Measurements from ENCODE around the gene DNAI4. TPM values are rescaled to one million over a fixed set of nuclear protein-coding genes. Genes with fewer than 3 reads are reported as not detected.

Gene DNAI4
- polyA plus RNA-seq, 2 donors = 0.26 to 0.36 TPM

DNA sequence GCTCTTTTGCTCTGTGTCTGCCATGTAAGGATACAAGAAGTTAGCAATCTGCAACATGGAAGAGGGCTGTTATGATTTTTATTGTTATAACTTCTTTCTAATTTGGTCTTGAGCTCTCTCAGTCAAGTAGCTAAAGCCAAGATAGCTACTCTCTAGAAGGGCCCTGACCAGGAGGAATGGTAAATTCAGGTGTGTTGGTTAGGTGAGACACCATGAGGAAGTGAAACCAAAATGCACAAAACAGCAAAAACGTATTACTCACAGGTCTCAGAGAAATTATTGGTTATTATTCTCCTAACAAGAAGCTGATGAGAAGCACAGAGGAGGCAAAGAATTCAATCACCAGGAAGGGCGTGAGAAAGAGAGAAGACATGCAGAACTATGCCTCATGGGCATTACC lies 71.8 kb downstream of the DNAI4 start:
- H3K36me3 ChIP-seq (ENCODE audit: control insufficient read depth in 2 of 2, insufficient read depth in 2 of 2, low read length in 1 of 2) = no peaks in the 10 kb centered on the region
- 87 to 89% methylated on average over 2 of the region's 2 CpGs for WGBS, 2 donors
- H3K27me3 ChIP-seq (ENCODE audit: control insufficient read depth in 1 of 2, insufficient read depth in 2 of 2, low read length in 2 of 2) = no peaks in the 10 kb centered on the region
- no peak overlapping the region for H3K27ac ChIP-seq (ENCODE audit: low read depth in 2 of 2, low read length in 1 of 2)
- H3K4me1 ChIP-seq (ENCODE audit: control insufficient read depth in 2 of 2, insufficient read depth in 2 of 2, low read length in 1 of 2) = no peaks in the 10 kb centered on the region
- H3K9me3 ChIP-seq (ENCODE audit: control insufficient read depth in 2 of 2, insufficient read depth in 1 of 2, low read depth in 1 of 2, low read length in 1 of 2) = no peaks in the 10 kb centered on the region
- no peak overlapping the region for H3K4me3 ChIP-seq (ENCODE audit: low read depth in 1 of 2, low read length in 2 of 2)

DNA sequence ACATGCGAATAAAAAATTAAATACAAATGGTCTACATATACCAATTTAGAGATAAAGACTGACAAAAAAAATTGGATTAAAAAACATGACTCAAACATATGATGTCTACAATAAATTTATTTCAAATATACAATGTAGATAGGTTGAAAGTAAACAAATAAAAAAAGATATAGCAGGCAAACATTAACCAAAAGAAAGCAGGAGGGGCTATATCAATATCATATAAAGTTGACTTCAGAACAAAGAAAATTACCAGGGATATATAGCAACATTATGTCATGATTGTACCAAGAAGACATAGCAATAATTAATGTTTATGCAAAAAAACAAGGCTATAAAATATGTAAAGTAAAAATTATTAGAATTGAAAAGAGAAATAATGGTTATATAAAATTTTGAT lies 73.7 kb downstream of the DNAI4 start:
- WGBS, 2 donors = 95 to 98% methylated on average over 1 of the region's 1 CpG
- no peaks in the 10 kb centered on the region for H3K27me3 ChIP-seq (ENCODE audit: control insufficient read depth in 1 of 2, insufficient read depth in 2 of 2, low read length in 2 of 2)

DNA sequence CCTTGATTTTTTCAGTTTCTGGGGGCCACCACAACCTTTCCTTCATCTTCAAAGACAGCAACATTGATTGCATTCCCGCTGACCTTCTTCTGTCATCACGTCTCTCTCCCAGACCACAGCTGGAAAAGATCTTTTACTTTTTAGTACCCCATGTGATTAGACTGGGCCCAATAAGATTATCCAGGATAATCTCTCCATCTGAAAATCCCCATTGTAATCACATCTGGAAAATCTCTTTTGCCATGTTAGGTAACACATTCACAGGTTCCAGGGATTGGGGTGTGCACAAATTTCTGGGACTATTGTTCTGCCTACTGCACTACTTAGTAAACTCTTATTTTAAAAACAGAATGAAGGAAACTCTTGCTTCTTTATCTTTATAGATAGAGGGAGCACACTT lies 76.5 kb downstream of the DNAI4 start:
- no peak overlapping the region for H3K27ac ChIP-seq (ENCODE audit: low read depth in 2 of 2, low read length in 1 of 2)
- WGBS, 2 donors = 78 to 87% methylated on average over 2 of the region's 2 CpGs
- no peaks in the 10 kb centered on the region for H3K9me3 ChIP-seq (ENCODE audit: control insufficient read depth in 2 of 2, insufficient read depth in 1 of 2, low read depth in 1 of 2, low read length in 1 of 2)
- H3K4me1 ChIP-seq (ENCODE audit: control insufficient read depth in 2 of 2, insufficient read depth in 2 of 2, low read length in 1 of 2) = no peaks in the 10 kb centered on the region
- no peak overlapping the region for H3K4me3 ChIP-seq (ENCODE audit: low read depth in 1 of 2, low read length in 2 of 2)
- H3K36me3 ChIP-seq (ENCODE audit: control insufficient read depth in 2 of 2, insufficient read depth in 2 of 2, low read length in 1 of 2) = no peaks in the 10 kb centered on the region
- H3K27me3 ChIP-seq (ENCODE audit: control insufficient read depth in 1 of 2, insufficient read depth in 2 of 2, low read length in 2 of 2) = no peaks in the 10 kb centered on the region

More for the DNA sequence above, 73.7 kb downstream of the DNAI4 start:
- H3K9me3 ChIP-seq (ENCODE audit: control insufficient read depth in 2 of 2, insufficient read depth in 1 of 2, low read depth in 1 of 2, low read length in 1 of 2) = no peaks in the 10 kb centered on the region
- H3K4me1 ChIP-seq (ENCODE audit: control insufficient read depth in 2 of 2, insufficient read depth in 2 of 2, low read length in 1 of 2) = no peaks in the 10 kb centered on the region
- no peaks in the 10 kb centered on the region for H3K36me3 ChIP-seq (ENCODE audit: control insufficient read depth in 2 of 2, insufficient read depth in 2 of 2, low read length in 1 of 2)
- H3K27ac ChIP-seq (ENCODE audit: low read depth in 2 of 2, low read length in 1 of 2) = no peak overlapping the region
- H3K4me3 ChIP-seq (ENCODE audit: low read depth in 1 of 2, low read length in 2 of 2) = no peak overlapping the region

DNA sequence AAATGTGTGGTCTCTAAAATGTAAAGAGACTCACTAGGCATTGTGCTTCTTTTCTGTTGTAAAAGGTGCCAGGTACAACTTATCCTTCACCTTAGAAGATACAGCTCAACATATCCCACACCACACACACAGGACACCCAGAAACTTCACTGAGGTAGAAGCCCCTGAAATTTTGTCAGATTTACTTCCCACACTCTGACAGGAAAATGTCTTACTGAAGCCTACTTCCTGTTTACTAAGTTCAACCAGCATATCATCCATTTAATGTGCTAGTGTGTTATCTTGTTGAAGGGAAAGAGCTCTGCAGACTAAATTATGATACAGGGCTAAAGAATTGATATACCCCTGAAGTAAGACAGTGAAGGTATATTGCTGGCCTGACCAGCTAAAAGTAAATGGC lies 83.7 kb downstream of the DNAI4 start:
- Histone ChIP-seq H3K27ac (ENCODE audit: low read depth in 2 of 2, low read length in 1 of 2) (no peak overlapping the region), H3K9me3 (ENCODE audit: control insufficient read depth in 2 of 2, insufficient read depth in 1 of 2, low read depth in 1 of 2, low read length in 1 of 2) (no peaks in the 10 kb centered on the region), H3K27me3 (ENCODE audit: control insufficient read depth in 1 of 2, insufficient read depth in 2 of 2, low read length in 2 of 2) (no peaks in the 10 kb centered on the region), H3K4me3 (ENCODE audit: low read depth in 1 of 2, low read length in 2 of 2) (no peak overlapping the region), H3K4me1 (ENCODE audit: control insufficient read depth in 2 of 2, insufficient read depth in 2 of 2, low read length in 1 of 2) (no peaks in the 10 kb centered on the region), H3K36me3 (ENCODE audit: control insufficient read depth in 2 of 2, insufficient read depth in 2 of 2, low read length in 1 of 2) (no peaks in the 10 kb centered on the region)

DNA sequence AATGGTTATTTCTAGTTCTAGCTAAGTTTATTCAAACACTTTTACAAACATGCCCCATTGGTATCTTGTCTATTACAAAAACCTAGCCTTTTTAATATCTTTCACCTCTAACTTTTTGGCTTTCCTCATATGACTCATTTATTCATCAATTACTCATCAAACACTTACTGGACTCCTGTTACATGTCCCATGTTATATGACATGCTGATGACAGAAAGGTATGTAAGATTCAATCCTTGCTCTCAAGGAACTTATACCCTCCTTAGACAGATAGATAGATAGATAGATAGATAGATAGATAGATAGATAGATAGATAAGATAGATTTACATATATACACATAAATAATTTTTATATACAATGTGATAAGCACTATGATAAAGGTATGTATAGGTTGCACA lies 89.7 kb downstream of the DNAI4 start:
- no peak overlapping the region for H3K4me3 ChIP-seq (ENCODE audit: low read depth in 1 of 2, low read length in 2 of 2)
- H3K27me3 ChIP-seq (ENCODE audit: control insufficient read depth in 1 of 2, insufficient read depth in 2 of 2, low read length in 2 of 2) = no peaks in the 10 kb centered on the region
- no peaks in the 10 kb centered on the region for H3K9me3 ChIP-seq (ENCODE audit: control insufficient read depth in 2 of 2, insufficient read depth in 1 of 2, low read depth in 1 of 2, low read length in 1 of 2)
- no peaks in the 10 kb centered on the region for H3K4me1 ChIP-seq (ENCODE audit: control insufficient read depth in 2 of 2, insufficient read depth in 2 of 2, low read length in 1 of 2)
- no peaks in the 10 kb centered on the region for H3K36me3 ChIP-seq (ENCODE audit: control insufficient read depth in 2 of 2, insufficient read depth in 2 of 2, low read length in 1 of 2)
- no peak overlapping the region for H3K27ac ChIP-seq (ENCODE audit: low read depth in 2 of 2, low read length in 1 of 2)

DNA sequence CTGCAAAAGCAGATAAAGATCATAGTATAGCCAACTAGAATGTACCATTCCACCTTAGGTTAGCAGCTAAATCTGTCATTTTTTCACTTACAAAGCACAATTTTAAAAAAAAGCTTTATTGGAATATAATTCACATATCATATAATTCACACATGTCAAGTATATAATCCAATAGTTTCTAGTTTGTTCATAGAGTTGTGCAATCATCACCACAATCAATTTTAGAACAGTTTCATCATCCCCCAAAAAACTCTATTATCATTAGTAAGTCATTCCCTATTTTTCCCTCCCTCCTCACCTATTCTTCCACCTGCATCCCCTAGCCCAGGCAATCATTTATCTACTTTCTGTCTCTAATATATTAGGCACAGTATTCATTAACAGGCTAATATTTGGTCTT lies 91.5 kb downstream of the DNAI4 start:
- Histone ChIP-seq H3K27me3 (ENCODE audit: control insufficient read depth in 1 of 2, insufficient read depth in 2 of 2, low read length in 2 of 2) (no peaks in the 10 kb centered on the region), H3K4me3 (ENCODE audit: low read depth in 1 of 2, low read length in 2 of 2) (no peak overlapping the region), H3K4me1 (ENCODE audit: control insufficient read depth in 2 of 2, insufficient read depth in 2 of 2, low read length in 1 of 2) (no peaks in the 10 kb centered on the region), H3K27ac (ENCODE audit: low read depth in 2 of 2, low read length in 1 of 2) (no peak overlapping the region), H3K9me3 (ENCODE audit: control insufficient read depth in 2 of 2, insufficient read depth in 1 of 2, low read depth in 1 of 2, low read length in 1 of 2) (no peaks in the 10 kb centered on the region), H3K36me3 (ENCODE audit: control insufficient read depth in 2 of 2, insufficient read depth in 2 of 2, low read length in 1 of 2) (no peaks in the 10 kb centered on the region)

DNA sequence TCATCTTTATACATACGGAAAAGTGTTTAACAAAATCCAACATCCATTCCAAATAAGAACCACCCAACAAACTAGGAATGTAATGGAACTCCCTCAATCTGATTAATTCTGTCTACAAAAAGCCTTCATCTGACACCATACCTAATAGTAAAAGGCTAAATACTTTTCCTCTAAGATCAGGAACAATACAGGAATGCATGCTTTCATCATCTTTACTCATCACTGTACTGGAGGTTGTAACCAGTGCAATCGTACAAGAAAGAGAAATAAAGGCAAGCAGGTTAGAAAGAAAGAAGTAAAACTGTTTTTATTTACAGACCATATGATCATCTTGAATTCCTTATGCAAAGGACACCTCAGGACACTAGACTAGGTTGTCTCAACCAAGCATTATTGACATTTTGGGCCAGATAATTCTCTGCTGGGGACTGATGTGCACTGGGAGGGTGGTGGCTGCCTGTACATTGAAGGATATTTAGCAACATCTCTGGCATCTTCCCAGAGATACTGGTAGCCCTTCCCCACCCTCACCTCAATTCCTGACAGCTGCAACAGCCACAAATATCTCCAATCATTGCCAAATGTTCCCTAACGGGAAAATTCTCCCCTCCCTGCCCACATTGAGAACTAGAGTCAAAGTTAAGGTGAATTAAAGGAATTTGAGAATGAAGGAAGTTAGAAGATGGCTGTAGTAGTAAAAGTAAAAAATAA lies 93.0 kb downstream of the DNAI4 start:
- Histone ChIP-seq H3K27me3 (ENCODE audit: control insufficient read depth in 1 of 2, insufficient read depth in 2 of 2, low read length in 2 of 2) (no peaks in the 10 kb centered on the region), H3K9me3 (ENCODE audit: control insufficient read depth in 2 of 2, insufficient read depth in 1 of 2, low read depth in 1 of 2, low read length in 1 of 2) (no peaks in the 10 kb centered on the region), H3K4me3 (ENCODE audit: low read depth in 1 of 2, low read length in 2 of 2) (no peak overlapping the region), H3K36me3 (ENCODE audit: control insufficient read depth in 2 of 2, insufficient read depth in 2 of 2, low read length in 1 of 2) (no peaks in the 10 kb centered on the region), H3K4me1 (ENCODE audit: control insufficient read depth in 2 of 2, insufficient read depth in 2 of 2, low read length in 1 of 2) (no peaks in the 10 kb centered on the region), H3K27ac (ENCODE audit: low read depth in 2 of 2, low read length in 1 of 2) (no peak overlapping the region)
- WGBS, 2 donors = 68 to 77% methylated on average over 3 of the region's 3 CpGs

DNA sequence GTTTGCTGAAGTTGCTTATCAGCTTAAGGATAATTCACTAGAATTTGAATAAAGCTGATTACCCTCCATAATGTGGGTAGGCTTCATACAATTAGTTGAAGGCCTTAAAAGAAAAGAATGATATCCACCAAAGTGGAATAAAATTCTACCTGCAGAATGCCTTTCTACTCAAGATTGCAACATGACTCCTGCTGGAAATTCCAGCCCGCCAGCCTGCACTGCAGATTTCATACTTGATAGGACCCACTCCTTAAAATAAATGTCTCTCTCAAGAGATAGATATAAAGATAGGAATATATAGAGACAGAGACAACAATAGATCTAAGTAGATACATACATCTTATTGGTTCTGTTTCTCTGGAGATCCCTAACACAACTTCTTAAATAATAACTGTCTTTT lies 99.9 kb downstream of the DNAI4 start:
- H3K4me1 ChIP-seq (ENCODE audit: control insufficient read depth in 2 of 2, insufficient read depth in 2 of 2, low read length in 1 of 2) = no peaks in the 10 kb centered on the region
- no peak overlapping the region for H3K27ac ChIP-seq (ENCODE audit: low read depth in 2 of 2, low read length in 1 of 2)
- H3K27me3 ChIP-seq (ENCODE audit: control insufficient read depth in 1 of 2, insufficient read depth in 2 of 2, low read length in 2 of 2) = no peaks in the 10 kb centered on the region
- H3K4me3 ChIP-seq (ENCODE audit: low read depth in 1 of 2, low read length in 2 of 2) = no peak overlapping the region
- 97 to 100% methylated on average over 1 of the region's 1 CpG for WGBS, 2 donors
- H3K36me3 ChIP-seq (ENCODE audit: control insufficient read depth in 2 of 2, insufficient read depth in 2 of 2, low read length in 1 of 2) = no peaks in the 10 kb centered on the region
- H3K9me3 ChIP-seq (ENCODE audit: control insufficient read depth in 2 of 2, insufficient read depth in 1 of 2, low read depth in 1 of 2, low read length in 1 of 2) = no peaks in the 10 kb centered on the region

DNA sequence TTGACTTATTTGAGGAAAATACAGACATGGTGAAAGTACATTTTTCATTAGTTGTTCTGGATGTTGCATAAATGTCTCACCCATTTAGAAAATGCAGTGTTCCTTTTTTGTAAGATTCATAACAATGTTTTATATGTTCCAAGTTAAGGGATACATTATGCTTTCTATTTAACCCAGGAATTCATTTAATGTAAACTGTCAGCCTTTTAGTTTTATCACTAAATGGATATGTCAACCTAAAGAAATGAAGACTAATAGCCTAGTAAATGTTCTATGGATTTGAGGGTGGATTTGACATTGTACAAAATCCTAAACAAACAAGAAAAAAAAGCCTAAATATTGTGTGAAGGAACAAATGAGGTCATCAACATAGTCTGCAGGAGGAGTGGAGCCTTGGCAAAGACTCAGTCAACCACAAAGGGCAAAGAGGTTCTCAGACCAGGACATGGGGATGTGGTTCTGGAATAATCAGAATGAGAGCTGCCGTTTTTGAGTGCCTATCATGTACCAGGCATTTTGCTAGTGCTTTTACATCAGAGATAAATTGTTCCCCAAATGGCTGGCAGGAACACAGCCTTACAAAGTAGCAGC lies 114.8 kb downstream of the DNAI4 start:
- H3K36me3 ChIP-seq (ENCODE audit: control insufficient read depth in 2 of 2, insufficient read depth in 2 of 2, low read length in 1 of 2) = no peaks in the 10 kb centered on the region
- H3K4me3 ChIP-seq (ENCODE audit: low read depth in 1 of 2, low read length in 2 of 2) = no peak overlapping the region
- H3K27me3 ChIP-seq (ENCODE audit: control insufficient read depth in 1 of 2, insufficient read depth in 2 of 2, low read length in 2 of 2) = no peaks in the 10 kb centered on the region
- H3K9me3 ChIP-seq (ENCODE audit: control insufficient read depth in 2 of 2, insufficient read depth in 1 of 2, low read depth in 1 of 2, low read length in 1 of 2) = no peaks in the 10 kb centered on the region
- no peak overlapping the region for H3K27ac ChIP-seq (ENCODE audit: low read depth in 2 of 2, low read length in 1 of 2)
- 39 to 43% methylated on average over 1 of the region's 1 CpG for WGBS, 2 donors
- no peaks in the 10 kb centered on the region for H3K4me1 ChIP-seq (ENCODE audit: control insufficient read depth in 2 of 2, insufficient read depth in 2 of 2, low read length in 1 of 2)

DNA sequence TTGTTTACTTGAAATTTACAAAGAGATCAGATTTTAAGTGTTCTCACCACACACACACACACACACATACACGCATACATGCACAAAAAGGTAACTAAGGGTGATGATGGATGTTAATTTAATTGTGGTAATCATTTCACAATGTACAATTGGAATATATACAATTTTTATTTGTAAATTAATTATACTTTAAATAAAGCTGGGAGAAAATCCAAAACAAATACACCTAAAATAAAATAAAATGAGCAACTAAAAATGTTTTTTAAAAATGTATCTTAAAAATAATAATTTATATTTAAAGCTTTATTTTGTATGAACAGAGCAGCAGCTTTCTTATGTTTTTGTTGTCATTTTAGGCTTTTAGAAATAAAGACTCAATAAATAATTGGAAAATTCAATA lies 115.4 kb downstream of the DNAI4 start:
- Histone ChIP-seq H3K36me3 (ENCODE audit: control insufficient read depth in 2 of 2, insufficient read depth in 2 of 2, low read length in 1 of 2) (no peaks in the 10 kb centered on the region), H3K9me3 (ENCODE audit: control insufficient read depth in 2 of 2, insufficient read depth in 1 of 2, low read depth in 1 of 2, low read length in 1 of 2) (no peaks in the 10 kb centered on the region), H3K4me3 (ENCODE audit: low read depth in 1 of 2, low read length in 2 of 2) (no peak overlapping the region), H3K27me3 (ENCODE audit: control insufficient read depth in 1 of 2, insufficient read depth in 2 of 2, low read length in 2 of 2) (no peaks in the 10 kb centered on the region), H3K4me1 (ENCODE audit: control insufficient read depth in 2 of 2, insufficient read depth in 2 of 2, low read length in 1 of 2) (no peaks in the 10 kb centered on the region), H3K27ac (ENCODE audit: low read depth in 2 of 2, low read length in 1 of 2) (no peak overlapping the region)
- WGBS, 2 donors = 87 to 94% methylated on average over 1 of the region's 1 CpG

All from esophagus (tissue), 2 donors.